GM23338 (cell line): Measurements from ENCODE around the gene GMPR. TPM values are rescaled to one million over a fixed set of nuclear protein-coding genes. Genes with fewer than 3 reads are reported as not detected.

Source experiments
- ATAC-seq: fragments of 200-7000 bp; cut with Tn5 transposase; 3 replicates; pipeline ENCODE4 v1.9.1; 2020
- DNase-seq: peaks from one replicate; pipeline ENCODE4 v3.0.0-alpha.2; 2015; ENCODE audit warnings: low spot score
- H2AFZ ChIP-seq: fragments of 200-600 bp; sonication (generic); 2 replicates; pipeline ENCODE4 v1.8.0; 2016; ENCODE audit warnings: antibody characterized with exemption, mild to moderate bottlenecking, moderate library complexity
- H3F3A ChIP-seq: fragments of 200-600 bp; sonication (generic); replicated peaks from 2 replicates; pipeline ENCODE4 v1.8.0; 2017; ENCODE audit warnings: antibody characterized with exemption, mixed run types, low read depth
- H3K27ac ChIP-seq: fragments of 200-600 bp; sonication (generic); 2 replicates; pipeline ENCODE4 v1.6.1; 2016; ENCODE audit warnings: low read depth
- H3K27me3 ChIP-seq: fragments of 200-600 bp; sonication (generic); 2 replicates; pipeline ENCODE4 v1.8.0; 2016; ENCODE audit warnings: mild to moderate bottlenecking, mixed run types, moderate library complexity; ENCODE audit not compliant: insufficient read depth
- H3K36me3 ChIP-seq: fragments of 200-600 bp; sonication (generic); 2 replicates; pipeline ENCODE4 v1.8.0; 2016; ENCODE audit warnings: mild to moderate bottlenecking; ENCODE audit not compliant: insufficient read depth
- H3K4me1 ChIP-seq: fragments of 200-600 bp; sonication (generic); 2 replicates; pipeline ENCODE4 v1.8.0; 2016; ENCODE audit warnings: mild to moderate bottlenecking, moderate library complexity; ENCODE audit not compliant: insufficient read depth
- H3K4me2 ChIP-seq: fragments of 200-600 bp; sonication (generic); 2 replicates; pipeline ENCODE4 v1.7.1; 2017; ENCODE audit warnings: mixed run types
- H3K4me3 ChIP-seq: fragments of 200-600 bp; sonication (generic); 2 replicates; pipeline ENCODE4 v1.6.1; 2016; ENCODE audit warnings: mixed run types
- H3K79me2 ChIP-seq: fragments of 200-600 bp; sonication (generic); replicated peaks from 2 replicates; pipeline ENCODE4 v1.8.0; 2017; ENCODE audit warnings: mild to moderate bottlenecking; ENCODE audit not compliant: insufficient read depth
- H3K9me2 ChIP-seq: fragments of 200-600 bp; sonication (generic); 2 replicates; pipeline ENCODE4 v1.8.0; 2017; ENCODE audit not compliant: insufficient read depth
- H4K20me1 ChIP-seq: fragments of 200-600 bp; sonication (generic); replicated peaks from 2 replicates; pipeline ENCODE4 v1.8.0; 2017; ENCODE audit warnings: mild to moderate bottlenecking; ENCODE audit not compliant: insufficient read depth
- H3K27ac Mint-ChIP-seq: 2 replicates; pipeline ENCODE4 v1.8.0; 2020; ENCODE audit warnings: inconsistent platforms, mild to moderate bottlenecking, moderate library complexity, mixed read lengths
- H3K27me3 Mint-ChIP-seq: 3 replicates; pipeline ENCODE4 v1.8.0; 2022; ENCODE audit warnings: low read depth, mild to moderate bottlenecking, moderate library complexity, mixed read lengths, inconsistent platforms; ENCODE audit not compliant: insufficient read depth, poor library complexity
- H3K36me3 Mint-ChIP-seq: 3 replicates; pipeline ENCODE4 v1.8.0; 2021; ENCODE audit warnings: low read depth, mild to moderate bottlenecking, inconsistent platforms, moderate library complexity, mixed read lengths
- H3K4me1 Mint-ChIP-seq: 3 replicates; pipeline ENCODE4 v1.8.0; 2020; ENCODE audit warnings: mild to moderate bottlenecking, inconsistent platforms, mixed read lengths
- H3K4me3 Mint-ChIP-seq: 3 replicates; pipeline ENCODE4 v1.8.0; 2021; ENCODE audit warnings: moderate library complexity, mild to moderate bottlenecking, inconsistent platforms, mixed read lengths
- H3K9me3 Mint-ChIP-seq: 3 replicates; pipeline ENCODE4 v1.8.0; 2020; ENCODE audit warnings: moderate library complexity, mild to moderate bottlenecking, inconsistent platforms, mixed read lengths
- CREB1 ChIP-seq: fragments of 250-450 bp; sonication (Bioruptor Pico); IDR thresholded peaks from 2 replicates; pipeline ENCODE4 v1.5.0; 2020; ENCODE audit warnings: low read depth, mild to moderate bottlenecking, moderate library complexity
- EZH2 ChIP-seq: fragments of 200-600 bp; sonication (generic); IDR thresholded peaks from one replicate; pipeline ENCODE4 v1.8.0; 2017; ENCODE audit warnings: antibody characterized with exemption, mild to moderate bottlenecking, low read depth; ENCODE audit not compliant: unreplicated experiment
- EZH2phosphoT487 ChIP-seq: fragments of 200-600 bp; sonication (generic); IDR thresholded peaks from one replicate; pipeline ENCODE4 v1.8.1; 2018; ENCODE audit warnings: antibody characterized with exemption; ENCODE audit not compliant: unreplicated experiment
- JUNB ChIP-seq: IDR thresholded peaks from one replicate; pipeline ENCODE4 v1.6.1; 2016; ENCODE audit warnings: antibody characterized with exemption; ENCODE audit not compliant: unreplicated experiment
- NANOG ChIP-seq: IDR thresholded peaks from 2 replicates; pipeline ENCODE4 v1.6.1; 2016; ENCODE audit warnings: antibody characterized with exemption, borderline replicate concordance
- STAT1 ChIP-seq: IDR thresholded peaks from one replicate; pipeline ENCODE4 v1.6.1; 2016; ENCODE audit warnings: antibody characterized with exemption; ENCODE audit not compliant: unreplicated experiment
- ZNF114 ChIP-seq: fragments of 250-450 bp; sonication (Bioruptor Pico); IDR thresholded peaks from 2 replicates; pipeline ENCODE4 v1.5.0; 2020; ENCODE audit warnings: mild to moderate bottlenecking, moderate library complexity
- ZNF331 ChIP-seq: fragments of 250-450 bp; sonication (Bioruptor Pico); IDR thresholded peaks from 2 replicates; pipeline ENCODE4 v1.5.0; 2020; ENCODE audit warnings: low read depth, mild to moderate bottlenecking, moderate library complexity
- polyA plus RNA-seq: library from polyadenylated mRNA; unstranded; fragments of >200 nt; fragmentation: Nextera tagmentation; extraction: Ambion mirVana; gene quantifications from 2 replicates; pipeline ENCODE4 v1.2.1, GENCODE V29; 2016
- total RNA-seq: library from RNA; depleted of rRNA; stranded (reverse); fragments of >200 nt; shearing (Covaris generic); gene quantifications from 2 replicates; pipeline ENCODE4 v1.2.3, GENCODE V29; 2014
- TF ChIP-seq, protein P1 (sequence below): IDR thresholded peaks from one replicate; pipeline ENCODE4 v1.6.1; 2018; ENCODE audit warnings: antibody characterized with exemption; ENCODE audit not compliant: unreplicated experiment
- TF ChIP-seq, protein P2 (sequence below), 2 experiments: fragments of 200-600 bp in 1 of 2; sonication (generic) in 1 of 2; conservative IDR thresholded peaks; 2 replicates each; pipeline versions ENCODE4 v1.5.1 to v1.6.1; 2016 to 2017; ENCODE audit warnings: antibody characterized with exemption in 2 of 2, low read depth in 2 of 2, mild to moderate bottlenecking in 2 of 2, moderate library complexity in 1 of 2
- TF ChIP-seq, protein P3 (sequence below): IDR thresholded peaks from 2 replicates; pipeline ENCODE4 v1.6.1; 2016; ENCODE audit warnings: antibody characterized with exemption
- TF ChIP-seq, protein P4 (sequence below): fragments of 250-450 bp; sonication (Bioruptor Pico); IDR thresholded peaks from 2 replicates; pipeline ENCODE4 v1.5.0; 2020; ENCODE audit warnings: mild to moderate bottlenecking, moderate library complexity

The GMPR gene
- total and polyA plus RNA-seq, 2 experiments from 2014 or later, result 0.23 to 0.35 TPM

DNA sequence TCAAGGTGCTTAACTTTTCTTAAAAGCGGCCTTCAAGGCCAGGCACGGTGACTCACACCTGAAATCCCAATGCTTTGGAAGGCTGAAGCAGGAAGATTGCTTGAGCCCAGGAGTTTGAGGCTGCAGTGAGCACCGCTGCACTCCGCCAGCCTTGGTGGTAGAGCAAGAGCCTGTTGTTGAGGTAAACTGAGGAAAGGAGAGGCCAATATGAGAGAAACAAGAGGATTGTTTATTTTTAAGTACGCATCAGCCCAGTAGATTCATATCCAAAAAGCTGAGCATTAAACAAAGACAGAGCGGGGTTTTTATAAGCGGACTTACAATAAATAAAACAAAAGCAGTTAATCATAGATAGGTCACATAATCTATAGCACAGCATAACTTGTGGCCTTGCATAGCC, 15.0 kb upstream of the GMPR start:
- H4K20me1 ChIP-seq, result no peaks in the 10 kb centered on the region
- DNase-seq (no peak), ATAC-seq (no peak)
- no peaks in the 10 kb centered on the region for H3K79me2 ChIP-seq
- H3F3A ChIP-seq, result no peaks in the 10 kb centered on the region
- no peaks in the 10 kb centered on the region for H3K36me3 ChIP-seq
- Mint-ChIP-seq H3K4me3 (no peak overlapping the region), H3K4me1 (peaks cover 4% of the 10 kb centered on the region), H3K27ac (no peak overlapping the region), H3K9me3 (peaks cover 7% of the 10 kb centered on the region; the same call in 1 of the 3 replicates), H3K27me3 (peaks cover 4% of the 10 kb centered on the region), H3K36me3 (no peaks in the 10 kb centered on the region)
- no peak overlapping the region for H2AFZ ChIP-seq
- no peaks in the 10 kb centered on the region for H3K27me3 ChIP-seq
- no peak overlapping the region for H3K27ac ChIP-seq
- H3K4me1 ChIP-seq, result no peaks in the 10 kb centered on the region
- H3K9me2 ChIP-seq, result no peaks in the 10 kb centered on the region
- TF ChIP-seq, protein P1, sequence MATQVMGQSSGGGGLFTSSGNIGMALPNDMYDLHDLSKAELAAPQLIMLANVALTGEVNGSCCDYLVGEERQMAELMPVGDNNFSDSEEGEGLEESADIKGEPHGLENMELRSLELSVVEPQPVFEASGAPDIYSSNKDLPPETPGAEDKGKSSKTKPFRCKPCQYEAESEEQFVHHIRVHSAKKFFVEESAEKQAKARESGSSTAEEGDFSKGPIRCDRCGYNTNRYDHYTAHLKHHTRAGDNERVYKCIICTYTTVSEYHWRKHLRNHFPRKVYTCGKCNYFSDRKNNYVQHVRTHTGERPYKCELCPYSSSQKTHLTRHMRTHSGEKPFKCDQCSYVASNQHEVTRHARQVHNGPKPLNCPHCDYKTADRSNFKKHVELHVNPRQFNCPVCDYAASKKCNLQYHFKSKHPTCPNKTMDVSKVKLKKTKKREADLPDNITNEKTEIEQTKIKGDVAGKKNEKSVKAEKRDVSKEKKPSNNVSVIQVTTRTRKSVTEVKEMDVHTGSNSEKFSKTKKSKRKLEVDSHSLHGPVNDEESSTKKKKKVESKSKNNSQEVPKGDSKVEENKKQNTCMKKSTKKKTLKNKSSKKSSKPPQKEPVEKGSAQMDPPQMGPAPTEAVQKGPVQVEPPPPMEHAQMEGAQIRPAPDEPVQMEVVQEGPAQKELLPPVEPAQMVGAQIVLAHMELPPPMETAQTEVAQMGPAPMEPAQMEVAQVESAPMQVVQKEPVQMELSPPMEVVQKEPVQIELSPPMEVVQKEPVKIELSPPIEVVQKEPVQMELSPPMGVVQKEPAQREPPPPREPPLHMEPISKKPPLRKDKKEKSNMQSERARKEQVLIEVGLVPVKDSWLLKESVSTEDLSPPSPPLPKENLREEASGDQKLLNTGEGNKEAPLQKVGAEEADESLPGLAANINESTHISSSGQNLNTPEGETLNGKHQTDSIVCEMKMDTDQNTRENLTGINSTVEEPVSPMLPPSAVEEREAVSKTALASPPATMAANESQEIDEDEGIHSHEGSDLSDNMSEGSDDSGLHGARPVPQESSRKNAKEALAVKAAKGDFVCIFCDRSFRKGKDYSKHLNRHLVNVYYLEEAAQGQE, result no peak
- TF ChIP-seq JUNB (no peak), STAT1 (no peak), NANOG (no peak), EZH2phosphoT487 (no peak), EZH2 (no peak), ZNF331 (CRISPR knock-in tag) (no peak), CREB1 (CRISPR knock-in tag) (no peak), ZNF114 (CRISPR knock-in tag) (no peak)
- TF ChIP-seq, protein P2, sequence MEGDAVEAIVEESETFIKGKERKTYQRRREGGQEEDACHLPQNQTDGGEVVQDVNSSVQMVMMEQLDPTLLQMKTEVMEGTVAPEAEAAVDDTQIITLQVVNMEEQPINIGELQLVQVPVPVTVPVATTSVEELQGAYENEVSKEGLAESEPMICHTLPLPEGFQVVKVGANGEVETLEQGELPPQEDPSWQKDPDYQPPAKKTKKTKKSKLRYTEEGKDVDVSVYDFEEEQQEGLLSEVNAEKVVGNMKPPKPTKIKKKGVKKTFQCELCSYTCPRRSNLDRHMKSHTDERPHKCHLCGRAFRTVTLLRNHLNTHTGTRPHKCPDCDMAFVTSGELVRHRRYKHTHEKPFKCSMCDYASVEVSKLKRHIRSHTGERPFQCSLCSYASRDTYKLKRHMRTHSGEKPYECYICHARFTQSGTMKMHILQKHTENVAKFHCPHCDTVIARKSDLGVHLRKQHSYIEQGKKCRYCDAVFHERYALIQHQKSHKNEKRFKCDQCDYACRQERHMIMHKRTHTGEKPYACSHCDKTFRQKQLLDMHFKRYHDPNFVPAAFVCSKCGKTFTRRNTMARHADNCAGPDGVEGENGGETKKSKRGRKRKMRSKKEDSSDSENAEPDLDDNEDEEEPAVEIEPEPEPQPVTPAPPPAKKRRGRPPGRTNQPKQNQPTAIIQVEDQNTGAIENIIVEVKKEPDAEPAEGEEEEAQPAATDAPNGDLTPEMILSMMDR (conservative IDR thresholded peaks at IDR 0.05; ENCODE audit: low read depth in 2 of 2), result no peak
- TF ChIP-seq, protein P3, sequence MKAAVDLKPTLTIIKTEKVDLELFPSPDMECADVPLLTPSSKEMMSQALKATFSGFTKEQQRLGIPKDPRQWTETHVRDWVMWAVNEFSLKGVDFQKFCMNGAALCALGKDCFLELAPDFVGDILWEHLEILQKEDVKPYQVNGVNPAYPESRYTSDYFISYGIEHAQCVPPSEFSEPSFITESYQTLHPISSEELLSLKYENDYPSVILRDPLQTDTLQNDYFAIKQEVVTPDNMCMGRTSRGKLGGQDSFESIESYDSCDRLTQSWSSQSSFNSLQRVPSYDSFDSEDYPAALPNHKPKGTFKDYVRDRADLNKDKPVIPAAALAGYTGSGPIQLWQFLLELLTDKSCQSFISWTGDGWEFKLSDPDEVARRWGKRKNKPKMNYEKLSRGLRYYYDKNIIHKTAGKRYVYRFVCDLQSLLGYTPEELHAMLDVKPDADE, result no peak
- TF ChIP-seq, protein P4, sequence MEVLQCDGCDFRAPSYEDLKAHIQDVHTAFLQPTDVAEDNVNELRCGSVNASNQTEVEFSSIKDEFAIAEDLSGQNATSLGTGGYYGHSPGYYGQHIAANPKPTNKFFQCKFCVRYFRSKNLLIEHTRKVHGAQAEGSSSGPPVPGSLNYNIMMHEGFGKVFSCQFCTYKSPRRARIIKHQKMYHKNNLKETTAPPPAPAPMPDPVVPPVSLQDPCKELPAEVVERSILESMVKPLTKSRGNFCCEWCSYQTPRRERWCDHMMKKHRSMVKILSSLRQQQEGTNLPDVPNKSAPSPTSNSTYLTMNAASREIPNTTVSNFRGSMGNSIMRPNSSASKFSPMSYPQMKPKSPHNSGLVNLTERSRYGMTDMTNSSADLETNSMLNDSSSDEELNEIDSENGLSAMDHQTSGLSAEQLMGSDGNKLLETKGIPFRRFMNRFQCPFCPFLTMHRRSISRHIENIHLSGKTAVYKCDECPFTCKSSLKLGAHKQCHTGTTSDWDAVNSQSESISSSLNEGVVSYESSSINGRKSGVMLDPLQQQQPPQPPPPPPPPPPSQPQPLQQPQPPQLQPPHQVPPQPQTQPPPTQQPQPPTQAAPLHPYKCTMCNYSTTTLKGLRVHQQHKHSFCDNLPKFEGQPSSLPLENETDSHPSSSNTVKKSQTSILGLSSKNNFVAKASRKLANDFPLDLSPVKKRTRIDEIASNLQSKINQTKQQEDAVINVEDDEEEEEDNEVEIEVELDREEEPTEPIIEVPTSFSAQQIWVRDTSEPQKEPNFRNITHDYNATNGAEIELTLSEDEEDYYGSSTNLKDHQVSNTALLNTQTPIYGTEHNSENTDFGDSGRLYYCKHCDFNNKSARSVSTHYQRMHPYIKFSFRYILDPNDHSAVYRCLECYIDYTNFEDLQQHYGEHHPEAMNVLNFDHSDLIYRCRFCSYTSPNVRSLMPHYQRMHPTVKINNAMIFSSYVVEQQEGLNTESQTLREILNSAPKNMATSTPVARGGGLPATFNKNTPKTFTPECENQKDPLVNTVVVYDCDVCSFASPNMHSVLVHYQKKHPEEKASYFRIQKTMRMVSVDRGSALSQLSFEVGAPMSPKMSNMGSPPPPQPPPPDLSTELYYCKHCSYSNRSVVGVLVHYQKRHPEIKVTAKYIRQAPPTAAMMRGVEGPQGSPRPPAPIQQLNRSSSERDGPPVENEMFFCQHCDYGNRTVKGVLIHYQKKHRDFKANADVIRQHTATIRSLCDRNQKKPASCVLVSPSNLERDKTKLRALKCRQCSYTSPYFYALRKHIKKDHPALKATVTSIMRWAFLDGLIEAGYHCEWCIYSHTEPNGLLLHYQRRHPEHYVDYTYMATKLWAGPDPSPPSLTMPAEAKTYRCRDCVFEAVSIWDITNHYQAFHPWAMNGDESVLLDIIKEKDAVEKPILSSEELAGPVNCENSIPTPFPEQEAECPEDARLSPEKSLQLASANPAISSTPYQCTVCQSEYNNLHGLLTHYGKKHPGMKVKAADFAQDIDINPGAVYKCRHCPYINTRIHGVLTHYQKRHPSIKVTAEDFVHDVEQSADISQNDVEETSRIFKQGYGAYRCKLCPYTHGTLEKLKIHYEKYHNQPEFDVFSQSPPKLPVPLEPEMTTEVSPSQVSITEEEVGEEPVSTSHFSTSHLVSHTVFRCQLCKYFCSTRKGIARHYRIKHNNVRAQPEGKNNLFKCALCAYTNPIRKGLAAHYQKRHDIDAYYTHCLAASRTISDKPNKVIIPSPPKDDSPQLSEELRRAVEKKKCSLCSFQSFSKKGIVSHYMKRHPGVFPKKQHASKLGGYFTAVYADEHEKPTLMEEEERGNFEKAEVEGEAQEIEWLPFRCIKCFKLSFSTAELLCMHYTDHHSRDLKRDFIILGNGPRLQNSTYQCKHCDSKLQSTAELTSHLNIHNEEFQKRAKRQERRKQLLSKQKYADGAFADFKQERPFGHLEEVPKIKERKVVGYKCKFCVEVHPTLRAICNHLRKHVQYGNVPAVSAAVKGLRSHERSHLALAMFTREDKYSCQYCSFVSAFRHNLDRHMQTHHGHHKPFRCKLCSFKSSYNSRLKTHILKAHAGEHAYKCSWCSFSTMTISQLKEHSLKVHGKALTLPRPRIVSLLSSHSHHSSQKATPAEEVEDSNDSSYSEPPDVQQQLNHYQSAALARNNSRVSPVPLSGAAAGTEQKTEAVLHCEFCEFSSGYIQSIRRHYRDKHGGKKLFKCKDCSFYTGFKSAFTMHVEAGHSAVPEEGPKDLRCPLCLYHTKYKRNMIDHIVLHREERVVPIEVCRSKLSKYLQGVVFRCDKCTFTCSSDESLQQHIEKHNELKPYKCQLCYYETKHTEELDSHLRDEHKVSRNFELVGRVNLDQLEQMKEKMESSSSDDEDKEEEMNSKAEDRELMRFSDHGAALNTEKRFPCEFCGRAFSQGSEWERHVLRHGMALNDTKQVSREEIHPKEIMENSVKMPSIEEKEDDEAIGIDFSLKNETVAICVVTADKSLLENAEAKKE (CRISPR knock-in tag), result no peak
- no peak overlapping the region for H3K4me2 ChIP-seq
- H3K4me3 ChIP-seq, result no peak overlapping the region
